MCF 10A (cell line): Measurements from ENCODE around the gene OTUD5. TPM values are rescaled to one million over a fixed set of nuclear protein-coding genes. Genes with fewer than 3 reads are reported as not detected.

ENCODE experiments used
- BruUV-seq: library from RNA; stranded (reverse); fragments of 400-500 nt; replicated peaks from 2 replicates; lab custom pipeline; 2021; lab: Mats Ljungman, UMichigan
- CTCF ChIA-PET: fragments of 300-600 bp; sonication (Branson Sonifier 250); formaldehyde crosslinking; extraction: SDS; loops from one replicate; lab custom pipeline; 2021; ENCODE audit warnings: antibody characterized with exemption, inconsistent platforms; lab: Yijun Ruan, JAX
- POLR2A ChIA-PET: fragments of 300-600, 350-650 bp; sonication (Branson Sonifier 250); formaldehyde crosslinking; extraction: SDS; loops from one replicate; lab custom pipeline; 2020; ENCODE audit warnings: antibody characterized with exemption, inconsistent platforms; lab: Yijun Ruan, JAX
- DNase-seq: peaks from one replicate; pipeline ENCODE4 v3.0.0-alpha.2; 2018; ENCODE audit not compliant: unreplicated experiment
- H3K27ac Mint-ChIP-seq: one replicate; pipeline ENCODE4 v1.8.0; 2022; ENCODE audit warnings: mild to moderate bottlenecking, low read depth, mixed read lengths; ENCODE audit not compliant: unreplicated experiment
- H3K27me3 Mint-ChIP-seq: one replicate; pipeline ENCODE4 v1.8.0; 2022; ENCODE audit warnings: mixed read lengths; ENCODE audit not compliant: insufficient read depth, unreplicated experiment
- H3K36me3 Mint-ChIP-seq: one replicate; pipeline ENCODE4 v1.8.0; 2022; ENCODE audit warnings: mild to moderate bottlenecking, moderate library complexity, mixed read lengths; ENCODE audit not compliant: insufficient read depth, unreplicated experiment
- H3K4me1 Mint-ChIP-seq: one replicate; pipeline ENCODE4 v1.8.0; 2022; ENCODE audit warnings: mixed read lengths; ENCODE audit not compliant: insufficient read depth, unreplicated experiment
- H3K4me3 Mint-ChIP-seq: one replicate; pipeline ENCODE4 v1.8.0; 2022; ENCODE audit warnings: mild to moderate bottlenecking, moderate library complexity, mixed read lengths; ENCODE audit not compliant: unreplicated experiment
- H3K9me3 Mint-ChIP-seq: one replicate; pipeline ENCODE4 v1.8.0; 2022; ENCODE audit warnings: mixed read lengths; ENCODE audit not compliant: unreplicated experiment
- CTCF ChIP-seq: fragments of 200-600 bp; IDR thresholded peaks from one replicate; pipeline ENCODE4 v1.8.0; 2022; ENCODE audit warnings: antibody characterized with exemption, mild to moderate bottlenecking; ENCODE audit not compliant: unreplicated experiment
- intact Hi-C: fragments of 100-400 bp; cut with micrococcal nuclease; formaldehyde crosslinking; loops from 2 replicates; pipeline ENCODE4 v1.14.1; 2022
- total RNA-seq: library from RNA; stranded (reverse); gene quantifications from 2 replicates; pipeline ENCODE4 v1.2.3, GENCODE V29; 2022

The OTUD5 gene
- total RNA-seq, 1 experiment from 2014 or later: 38.7 TPM

DNA sequence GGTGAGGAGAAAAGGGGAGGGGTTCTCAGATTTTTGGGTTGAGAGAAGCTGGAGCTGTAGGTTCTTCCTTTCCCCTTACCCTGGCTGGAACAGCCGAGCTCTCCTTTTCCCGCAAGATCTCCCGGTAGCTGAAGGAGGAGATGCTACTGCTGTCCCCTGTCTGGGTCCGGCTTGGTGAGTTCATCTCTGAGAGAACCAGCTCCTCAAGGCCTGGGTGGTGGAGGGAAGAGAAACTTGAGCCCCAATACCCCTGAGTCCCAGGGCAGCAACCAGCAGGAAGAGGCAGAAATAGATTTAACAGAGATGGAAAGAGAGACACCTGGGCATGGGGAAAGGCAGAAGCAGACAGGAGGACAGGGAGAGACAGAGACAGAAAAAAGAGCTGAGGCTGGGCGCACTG lies 20.8 kb upstream of the OTUD5 start:
- no peak overlapping the region for H3K27ac Mint-ChIP-seq
- BruUV-seq: no TSS peak
- H3K9me3 Mint-ChIP-seq: peaks cover 32% of the 10 kb centered on the region
- H3K4me3 Mint-ChIP-seq: no peak overlapping the region
- H3K36me3 Mint-ChIP-seq: peaks cover 45% of the 10 kb centered on the region
- no peak for DNase-seq
- H3K4me1 Mint-ChIP-seq: no peaks in the 10 kb centered on the region
- H3K27me3 Mint-ChIP-seq: no peaks in the 10 kb centered on the region
- CTCF ChIA-PET: no interaction called here
- POLR2A ChIA-PET: no interaction called here
- intact Hi-C loops: no loop called here
- TF ChIP-seq CTCF: no peak

DNA sequence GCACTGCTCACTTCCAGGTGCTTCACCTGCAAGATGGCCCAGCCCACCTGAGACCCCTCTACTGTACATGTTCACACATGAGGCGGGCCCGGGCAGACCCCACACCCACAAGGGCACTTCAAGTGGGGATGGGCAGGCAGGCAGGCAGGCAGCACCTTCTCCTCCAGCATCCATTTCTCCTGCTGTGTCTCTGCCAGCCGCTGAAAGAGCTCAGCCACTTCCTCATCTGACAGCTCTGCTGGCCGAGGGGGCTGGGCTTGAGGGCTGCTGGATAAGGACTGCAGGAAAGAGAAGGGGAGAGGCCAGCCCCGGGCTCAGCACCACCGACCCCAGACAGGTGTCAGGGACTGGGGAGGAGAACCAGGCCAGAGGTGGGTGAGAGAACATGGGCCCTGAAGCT lies 18.7 kb upstream of the OTUD5 start:
- Mint-ChIP-seq H3K9me3 (peaks cover 38% of the 10 kb centered on the region), H3K4me3 (no peak overlapping the region), H3K27me3 (no peaks in the 10 kb centered on the region), H3K27ac (no peak overlapping the region), H3K36me3 (peaks cover 38% of the 10 kb centered on the region), H3K4me1 (no peaks in the 10 kb centered on the region)
- POLR2A ChIA-PET: interaction anchor here (0.6 kb wide), 1 partner anchor 21 kb away, joined by 3 read pairs; no protein-coding TSS in a partner anchor
- intact Hi-C loops: no loop called here
- CTCF ChIA-PET: no interaction called here
- no peak for DNase-seq
- TF ChIP-seq CTCF: no peak
- BruUV-seq: no TSS peak

- DNase-seq: no peak
- no peak for TF ChIP-seq CTCF
- Mint-ChIP-seq H3K27ac (no peak overlapping the region), H3K9me3 (peaks cover 33% of the 10 kb centered on the region), H3K36me3 (peaks cover 35% of the 10 kb centered on the region), H3K27me3 (no peaks in the 10 kb centered on the region), H3K4me3 (no peak overlapping the region), H3K4me1 (no peaks in the 10 kb centered on the region)
- ChIA-PET CTCF (no interaction called here), POLR2A (interaction anchor here (0.6 kb wide), 1 partner anchor 21 kb away, joined by 3 read pairs; no protein-coding TSS in a partner anchor)
- no TSS peak for BruUV-seq
- intact Hi-C loops: no loop called here
These were observed 18.1 kb upstream of the OTUD5 start for GRCh38 chrX:48975541-48975940.

DNA sequence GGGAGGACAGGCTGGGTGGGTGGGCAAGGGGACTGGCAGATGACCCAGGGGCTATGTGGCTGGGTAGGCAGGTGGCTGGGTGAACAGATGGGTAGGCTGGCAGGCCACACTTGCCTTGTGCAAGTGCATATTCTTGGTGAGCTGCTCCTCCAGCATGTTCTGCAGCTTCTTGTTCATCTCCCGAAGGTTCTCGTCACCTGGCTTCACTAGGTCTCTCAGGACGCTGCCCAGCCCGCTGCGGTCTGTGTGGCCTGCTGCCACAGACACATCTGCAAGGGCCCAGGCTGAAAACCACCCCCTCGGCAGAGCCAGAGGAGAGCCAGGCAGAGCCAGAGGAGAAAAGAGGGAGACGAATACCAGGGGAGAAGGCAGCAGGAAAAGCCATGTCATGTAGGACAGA lies 17.6 kb upstream of the OTUD5 start:
- H3K4me1 Mint-ChIP-seq: no peaks in the 10 kb centered on the region
- no TSS peak for BruUV-seq
- intact Hi-C loops: no loop called here
- no peak for TF ChIP-seq CTCF
- H3K36me3 Mint-ChIP-seq: peaks cover 35% of the 10 kb centered on the region
- H3K9me3 Mint-ChIP-seq: peaks cover 28% of the 10 kb centered on the region
- no peaks in the 10 kb centered on the region for H3K27me3 Mint-ChIP-seq
- no peak overlapping the region for H3K27ac Mint-ChIP-seq
- H3K4me3 Mint-ChIP-seq: no peak overlapping the region
- DNase-seq: no peak
- ChIA-PET CTCF (no interaction called here), POLR2A (no interaction called here)
